HG03442 (cell line): ENCODE data around the gene NSDHL.
A peak's percentile ranks its signal among the peaks of the same experiment; 100 is the strongest.
"Not testable (repeated sequence)": the region's sequence is repeated elsewhere in the genome, so short reads cannot be mapped to it uniquely, and the experiment has no call there.

Experiments
- ATAC-seq: cut with Tn5 transposase; IDR thresholded peaks from one replicate; pipeline ENCODE4 v1.9.1; 2021; ENCODE audit warnings: mild to moderate bottlenecking, moderate library complexity; ENCODE audit not compliant: unreplicated experiment

NSDHL gene

DNA sequence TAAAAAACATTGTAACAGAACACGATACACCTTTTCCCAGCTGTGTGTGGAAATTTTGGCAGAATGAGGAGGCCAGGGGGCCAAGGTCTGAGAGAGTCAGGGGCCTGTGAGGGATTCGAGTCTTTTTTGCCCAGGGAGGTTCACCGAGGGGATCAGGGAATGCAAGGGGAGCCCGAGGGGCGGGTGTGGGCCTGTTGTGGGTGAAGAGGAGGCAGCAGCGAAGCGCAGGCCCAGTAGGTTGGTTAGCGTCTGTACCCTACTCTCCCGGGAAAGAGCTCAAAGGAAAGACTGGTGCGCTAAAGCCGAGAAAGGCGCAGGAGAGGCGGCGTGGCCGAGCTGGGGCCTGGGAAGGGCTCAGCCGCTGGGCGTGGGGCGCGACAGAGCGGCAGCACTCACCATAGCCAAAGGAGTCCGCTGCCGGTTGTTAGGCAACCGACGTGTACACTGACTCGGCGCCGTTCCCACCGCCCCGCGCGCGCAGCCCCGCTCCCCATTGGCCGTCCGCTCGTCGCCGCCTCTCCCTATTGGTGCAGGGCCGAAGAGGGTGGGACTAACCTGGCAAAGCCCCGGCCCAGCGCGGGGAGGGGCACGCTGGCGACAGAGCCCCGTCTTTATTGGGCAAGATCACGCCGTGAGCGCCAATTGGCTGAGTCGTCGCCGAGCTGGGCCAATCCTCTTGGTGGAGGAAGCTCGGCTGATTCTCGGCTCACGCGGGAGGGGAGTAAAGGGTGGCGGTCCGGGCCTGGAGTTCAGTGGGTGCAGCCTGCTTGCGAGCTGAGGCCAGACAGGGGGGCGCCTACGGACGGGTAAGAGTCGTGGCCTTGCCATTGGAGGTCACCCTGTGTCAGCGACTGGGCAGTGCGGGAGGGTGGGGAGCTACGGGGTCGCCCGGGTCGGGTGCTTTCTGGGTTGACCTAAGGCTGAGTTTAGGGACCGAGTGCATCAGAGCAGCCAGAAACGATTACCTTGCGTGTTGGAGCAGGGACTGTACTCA, at the start of gene NSDHL, which contains the start of gene CETN2:
TSS of gene NSDHL (plus strand) at position 752 of the 994 bp plus-strand sequence. CDS start 15,262 bp downstream, outside the sequence.
TSS of gene CETN2 (minus strand) at position 446 of the 994 bp plus-strand sequence. CDS start at position 399, 47 bp downstream.
- ATAC-seq, result peak; percentile 99

DNA sequence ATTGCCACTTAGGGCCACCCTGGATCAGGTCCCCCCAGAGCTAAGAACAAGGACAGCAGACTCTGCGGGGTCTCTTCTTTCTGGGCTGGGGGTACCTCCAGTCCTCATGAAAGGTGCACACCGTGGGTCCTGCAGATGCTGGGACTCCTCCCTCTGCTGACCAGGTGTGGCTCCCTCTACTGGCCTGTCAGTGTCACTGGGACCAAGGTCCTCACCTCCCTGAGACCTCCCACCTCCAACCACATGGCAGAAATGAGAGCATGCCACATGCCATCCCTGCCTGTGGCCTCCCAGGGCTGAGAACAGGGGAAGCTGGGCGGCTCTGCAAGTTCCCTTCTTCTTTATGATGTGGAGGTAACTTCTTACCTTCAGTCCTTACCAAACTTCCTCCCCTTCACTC, 43.8 kb upstream of the NSDHL start:
- ATAC-seq, result peak; percentile 84

DNA sequence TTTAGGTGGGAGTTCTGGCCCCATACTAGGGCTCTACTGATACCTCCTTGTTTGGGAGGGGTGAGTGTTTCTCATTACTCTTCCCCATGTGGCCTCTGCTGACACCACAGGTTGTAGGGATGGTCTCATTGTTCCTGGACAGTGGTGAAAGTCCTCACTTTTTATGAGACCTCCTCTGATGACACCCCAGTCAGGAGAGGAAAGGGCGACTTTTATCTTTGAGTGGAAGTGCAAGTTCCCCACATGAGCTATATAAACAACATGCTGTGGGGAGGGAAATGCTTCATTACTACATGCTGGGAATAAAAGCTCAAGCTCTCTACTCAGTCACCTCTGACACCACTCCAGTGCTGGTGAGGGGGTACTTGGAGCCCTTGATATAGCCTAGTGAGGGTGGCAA, 31.9 kb upstream of the NSDHL start:
- no peak for ATAC-seq

DNA sequence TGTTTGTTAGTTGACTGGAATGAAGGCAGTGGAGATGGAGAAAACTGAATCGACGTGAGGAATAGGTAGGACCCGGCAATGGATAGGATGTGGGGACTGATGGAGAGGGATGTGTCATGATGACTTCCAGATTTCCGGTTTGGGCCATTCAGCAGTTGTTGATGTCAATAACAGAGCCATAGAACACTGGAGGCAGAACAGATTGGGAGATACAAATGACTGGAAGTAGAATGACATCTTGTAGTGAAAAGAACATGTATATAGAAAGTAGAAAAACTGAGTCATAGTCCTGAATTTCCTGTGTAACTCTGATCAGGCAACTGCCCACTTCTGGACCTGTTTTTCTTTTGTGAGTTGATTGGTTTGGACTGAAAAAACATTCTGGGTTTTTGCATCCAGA, 24.8 kb upstream of the NSDHL start:
- ATAC-seq, result no peak

DNA sequence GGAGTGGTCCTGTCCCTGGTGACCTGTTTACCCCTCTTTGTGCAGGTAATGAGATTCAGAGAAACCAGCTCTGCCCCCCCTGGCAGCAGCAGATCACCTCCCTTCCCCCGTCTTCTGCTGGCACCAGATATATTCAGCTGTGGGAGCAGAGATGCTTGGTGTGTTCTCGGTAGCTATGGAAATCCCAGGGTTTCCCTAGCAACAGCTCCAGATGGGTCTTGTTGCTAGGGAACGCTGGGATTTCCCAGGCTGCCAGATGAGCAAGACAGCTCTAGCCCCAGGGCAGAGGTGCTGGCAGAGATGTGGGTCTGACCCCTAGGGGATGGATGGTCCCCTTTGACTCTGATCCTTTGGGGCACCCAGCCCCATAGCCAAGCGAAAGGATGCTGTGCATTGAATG, 20.5 kb upstream of the NSDHL start:
- no peak for ATAC-seq

DNA sequence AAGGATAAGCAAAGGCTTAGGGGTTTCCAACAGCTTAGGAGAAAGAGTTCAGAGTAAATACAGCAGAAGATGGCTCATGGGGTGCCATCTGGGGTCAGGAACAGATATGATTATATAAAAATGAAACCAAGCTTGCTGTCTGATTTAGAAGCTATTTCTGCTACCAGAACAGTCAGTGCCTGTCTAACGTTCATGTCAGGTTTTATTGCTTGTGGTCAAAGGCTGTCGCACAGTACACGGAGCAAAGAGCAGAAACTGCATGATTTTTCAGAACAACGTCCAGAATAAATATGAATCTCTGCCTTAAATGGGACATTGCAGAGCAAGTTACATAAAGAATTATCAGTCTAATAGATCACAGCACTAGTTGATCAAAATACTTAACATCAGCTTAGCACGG, 17.7 kb upstream of the NSDHL start:
- no peak for ATAC-seq

DNA sequence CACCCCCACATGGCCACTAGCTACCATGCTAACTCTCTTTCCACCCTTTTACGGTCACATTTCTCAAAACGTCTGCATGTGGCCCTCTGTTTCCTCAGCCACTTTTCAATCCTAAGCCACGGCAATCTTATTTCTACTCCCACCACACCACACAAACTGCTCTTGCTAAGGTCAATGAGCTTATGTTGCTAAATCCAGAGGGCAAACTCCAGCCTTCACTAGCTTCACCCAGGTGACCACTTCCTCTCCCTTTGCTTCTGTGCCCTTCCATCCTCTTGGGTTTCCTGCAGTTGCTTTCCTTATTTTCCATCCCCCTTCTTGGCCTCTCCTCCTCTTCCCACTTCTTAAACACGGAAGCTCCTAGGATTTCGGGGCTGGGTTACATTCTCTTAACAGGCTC, 16.8 kb upstream of the NSDHL start:
- no peak for ATAC-seq

DNA sequence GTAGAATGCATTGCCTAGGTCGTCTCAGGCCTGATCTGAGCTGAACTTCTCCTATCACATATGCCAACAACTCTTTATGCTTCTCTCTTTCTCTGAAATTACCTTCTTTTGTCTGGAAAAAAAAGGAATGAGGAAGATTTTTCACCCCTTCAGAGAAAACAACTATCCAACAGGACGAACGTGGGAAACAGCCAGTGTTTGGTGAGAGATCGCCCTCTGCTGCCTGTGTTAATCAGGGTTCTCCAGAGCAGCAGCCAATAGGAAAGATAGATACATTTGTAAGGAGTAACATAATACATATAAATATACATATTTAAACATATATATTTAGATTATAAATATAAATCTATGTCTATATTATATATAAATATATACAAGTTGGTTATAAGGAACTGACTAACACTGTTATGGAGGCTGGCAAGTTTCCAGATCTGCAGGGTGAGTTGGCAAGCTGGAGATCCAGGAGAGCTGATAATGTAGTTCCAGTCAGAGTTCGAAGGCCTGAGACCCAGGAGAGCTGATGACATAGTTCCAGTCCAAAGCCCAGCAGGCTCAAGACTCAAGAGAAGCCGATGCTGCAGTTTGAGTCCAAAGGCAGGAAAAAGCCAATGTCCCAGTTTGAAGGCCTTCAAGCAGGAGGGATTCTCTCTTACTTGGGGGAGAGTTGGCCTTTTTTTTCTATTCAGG, 13.6 kb upstream of the NSDHL start:
- no peak for ATAC-seq

DNA sequence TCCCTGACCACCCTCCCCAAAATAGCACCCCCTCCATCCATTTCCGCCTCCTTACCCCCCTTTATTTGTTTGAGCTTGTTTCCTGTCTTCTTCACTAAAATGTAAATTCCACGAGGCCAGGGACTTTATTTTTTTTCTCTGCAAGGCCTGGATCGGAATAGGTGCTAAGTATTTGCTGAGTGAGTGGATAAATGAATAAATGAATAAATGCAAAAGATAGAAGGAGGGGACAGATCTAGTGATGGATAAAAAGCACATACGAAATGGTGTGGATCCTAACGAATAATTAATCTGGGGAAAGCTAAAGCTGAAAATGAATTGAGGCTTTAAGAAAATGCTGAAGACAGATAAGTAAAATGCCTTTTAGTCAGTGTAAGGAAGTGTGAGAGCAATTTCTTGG, 12.5 kb upstream of the NSDHL start:
- ATAC-seq, result no peak

DNA sequence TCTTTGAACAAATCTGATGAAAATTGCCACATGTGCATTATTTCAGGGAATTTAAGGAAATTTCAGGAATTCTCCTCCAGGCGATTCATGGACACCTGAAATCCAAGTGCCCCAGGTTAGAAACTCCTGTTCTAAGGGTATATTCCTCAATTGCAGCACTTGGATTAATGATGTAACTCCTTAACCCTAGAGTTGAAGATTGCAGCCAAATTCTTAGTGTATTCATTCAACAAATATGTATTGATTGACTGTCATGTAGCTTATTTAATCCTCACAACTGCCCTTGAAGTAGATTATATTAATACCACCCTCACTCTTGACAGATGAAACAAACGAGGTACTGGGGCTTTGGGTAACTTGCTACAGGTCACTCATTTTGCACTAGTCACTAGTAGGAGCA, 11.6 kb upstream of the NSDHL start:
- no peak for ATAC-seq

DNA sequence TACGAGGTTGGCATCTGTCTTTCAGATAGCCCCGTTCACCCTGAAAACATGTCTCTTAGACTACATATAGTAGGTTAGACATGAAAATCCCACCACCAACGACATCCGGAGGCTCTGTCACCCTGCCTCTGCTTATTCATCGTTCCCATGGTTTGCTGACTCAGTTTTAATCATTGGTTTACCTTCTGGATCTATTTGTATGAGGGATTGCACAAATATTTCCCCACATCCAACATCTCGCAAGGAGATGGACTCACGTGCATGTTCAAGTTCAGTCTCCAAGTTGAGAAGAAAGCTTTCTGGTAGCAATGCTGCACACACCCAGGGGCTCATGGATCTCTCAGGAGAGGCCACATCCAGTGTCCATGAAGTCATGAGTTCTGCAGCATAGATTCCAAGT, 11.1 kb upstream of the NSDHL start:
- no peak for ATAC-seq

DNA sequence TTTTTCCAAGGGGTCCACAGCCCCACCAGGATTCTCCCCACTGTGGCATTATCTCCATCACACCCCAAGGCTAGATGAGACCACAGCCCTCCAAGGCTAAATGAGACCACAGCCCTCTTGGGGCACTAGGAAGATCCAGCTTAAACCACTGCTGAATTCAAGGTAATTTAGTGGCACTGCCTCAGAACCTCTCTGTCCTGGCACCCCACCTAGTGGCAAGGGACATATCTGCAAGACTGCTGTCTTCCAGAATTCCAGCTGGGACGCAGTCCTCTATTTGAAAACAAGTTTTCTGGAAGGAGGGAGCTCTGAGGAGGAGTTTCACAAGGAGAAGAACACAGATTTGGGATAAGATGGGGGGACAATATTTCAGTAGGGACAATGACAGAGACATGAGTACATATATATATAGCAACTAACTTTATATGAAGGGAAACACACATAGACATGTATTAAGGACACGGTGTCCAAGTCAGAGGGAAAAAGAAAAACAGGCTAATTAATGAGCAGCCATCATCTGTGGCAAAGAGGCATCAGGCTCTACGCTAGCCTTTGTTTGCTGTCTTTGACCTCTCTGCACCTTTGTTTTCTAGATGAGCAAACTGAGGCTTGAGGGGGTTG, 9.6 kb upstream of the NSDHL start:
- ATAC-seq, result no peak

DNA sequence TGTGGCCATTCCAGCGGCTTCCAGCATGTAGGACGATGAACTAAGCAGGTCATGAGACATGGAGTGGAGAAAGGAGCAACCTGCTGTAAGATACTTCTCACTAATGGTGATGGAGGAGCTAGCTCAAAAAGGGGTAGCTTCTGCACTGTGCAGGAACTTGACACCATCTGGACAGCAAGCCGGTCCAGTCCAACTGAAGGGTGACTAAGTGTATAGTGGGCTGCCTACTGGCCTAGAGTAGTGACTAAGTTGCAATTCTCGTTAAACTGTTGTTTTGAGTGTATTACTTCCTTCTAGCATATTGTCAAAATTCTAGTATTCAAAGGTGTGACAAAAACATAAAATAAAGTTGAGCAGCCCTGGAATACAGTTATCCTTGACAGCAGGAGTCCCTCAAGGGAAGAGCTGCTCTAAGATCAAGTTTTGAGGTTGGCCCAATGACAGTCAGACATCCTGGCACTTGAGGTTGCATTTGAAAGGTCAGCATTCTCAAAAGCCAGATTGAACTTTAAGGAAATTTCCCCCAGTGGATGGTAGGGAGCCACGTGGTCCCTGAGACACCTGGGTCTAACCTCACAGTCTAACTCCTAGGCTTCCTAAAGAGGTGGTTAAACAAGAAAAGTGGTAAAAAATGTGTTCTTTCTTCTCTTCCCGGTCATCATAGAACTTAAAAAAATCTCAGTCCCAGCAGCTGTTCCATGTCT, 8.3 kb upstream of the NSDHL start:
- ATAC-seq, result no peak

DNA sequence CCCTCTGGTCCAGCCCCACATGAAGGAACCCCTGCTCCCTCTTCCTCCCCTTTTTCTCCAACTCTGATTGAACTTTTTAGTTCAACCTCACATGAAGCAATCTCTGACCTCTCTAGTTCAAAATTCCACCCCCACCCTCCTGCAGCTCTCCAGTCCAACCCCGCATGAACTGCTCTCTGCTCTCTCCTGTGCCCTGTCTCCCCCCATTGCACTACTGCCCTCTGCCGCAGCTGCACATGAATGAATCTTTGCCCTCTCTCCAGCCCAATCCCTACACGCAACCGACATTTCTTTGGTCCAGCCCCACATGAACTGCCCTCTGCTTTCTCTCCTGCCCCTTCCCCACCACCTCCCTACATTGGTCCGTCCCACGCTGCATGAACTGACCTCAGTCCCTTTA, 7.2 kb upstream of the NSDHL start:
- ATAC-seq, result no peak

DNA sequence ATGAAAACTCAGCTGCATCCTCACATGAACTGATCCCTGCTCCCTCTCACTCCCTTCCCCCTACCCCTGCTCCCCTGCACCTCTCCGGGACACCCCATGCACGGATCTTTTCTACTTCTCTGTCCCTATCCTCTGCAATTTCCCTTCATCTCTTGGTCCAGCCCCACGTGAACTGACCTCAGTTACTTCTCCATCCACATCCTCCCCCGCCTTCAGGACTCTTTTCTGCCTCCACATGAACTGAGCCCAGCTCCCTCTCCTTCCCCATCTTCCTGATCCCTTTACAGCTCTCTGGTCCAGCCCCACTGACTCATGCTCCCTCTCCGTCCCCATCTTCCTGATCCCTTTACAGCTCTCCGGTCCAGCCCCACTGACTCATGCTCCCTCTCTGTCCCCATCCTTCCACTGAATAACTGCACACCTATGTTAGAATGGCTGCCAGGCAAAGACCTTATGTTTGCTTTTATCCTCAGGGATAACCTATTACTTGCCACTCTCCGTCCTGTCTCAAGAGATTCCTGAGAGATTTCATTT, 6.0 kb upstream of the NSDHL start:
- no peak for ATAC-seq

DNA sequence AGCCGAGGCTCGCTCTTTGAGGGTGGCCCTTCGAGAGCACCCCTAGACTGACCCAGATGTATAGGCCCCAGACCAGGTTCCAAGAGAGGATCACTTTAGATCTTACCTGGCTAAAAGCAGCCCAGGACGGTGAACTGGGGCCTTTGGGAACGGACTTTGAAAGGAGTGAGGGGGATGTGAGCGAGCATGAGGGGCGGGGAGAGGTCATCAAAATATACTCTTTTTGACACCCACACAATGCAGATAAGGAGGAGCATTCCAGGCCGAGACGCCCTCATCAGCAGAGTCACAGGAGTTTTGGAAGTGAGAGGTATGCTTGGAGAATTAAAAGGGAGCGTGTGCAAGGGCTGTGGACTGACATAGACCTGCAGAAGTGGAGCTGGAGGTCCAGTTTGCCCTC, 528 bp downstream of the NSDHL start:
- ATAC-seq, result no peak

DNA sequence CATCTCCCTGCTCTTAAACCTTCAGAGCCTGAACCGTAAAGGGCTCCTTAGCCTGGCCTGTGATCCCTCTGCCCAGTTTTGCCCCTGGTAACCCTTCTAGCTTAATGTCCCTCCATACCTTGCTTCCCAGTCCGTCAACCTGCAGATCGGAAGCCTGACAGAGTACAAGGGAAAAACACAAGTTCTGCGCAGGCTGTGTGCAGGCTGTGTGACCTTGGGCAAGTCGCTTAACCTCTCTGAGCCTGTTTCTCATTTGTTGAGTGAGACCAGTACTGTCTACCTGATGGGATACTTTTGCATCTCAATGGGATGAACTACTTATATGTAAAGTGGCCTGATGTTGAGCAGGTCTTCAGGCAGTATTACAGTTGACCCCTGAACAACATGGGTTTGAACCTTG, 1.7 kb downstream of the NSDHL start:
- no peak for ATAC-seq

DNA sequence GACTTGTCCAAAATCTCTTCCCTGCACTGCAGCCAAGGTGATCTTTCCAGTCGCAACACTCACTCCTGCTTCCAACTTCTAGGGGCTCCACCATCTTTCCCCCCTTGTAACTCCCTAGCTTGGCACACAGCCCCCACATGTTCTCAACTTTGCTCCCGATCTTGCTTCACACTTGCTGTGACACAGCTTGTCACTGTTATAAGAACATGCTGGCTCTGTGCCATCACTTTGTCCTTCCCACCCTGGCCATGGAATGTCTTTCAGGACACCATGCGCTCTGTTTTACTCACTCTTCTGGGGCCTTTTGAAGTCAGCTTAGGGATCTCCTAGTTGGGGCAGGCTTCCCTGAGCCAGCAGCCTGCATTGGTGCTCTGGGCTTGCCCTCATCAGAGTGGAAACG, 2.5 kb downstream of the NSDHL start:
- ATAC-seq, result no peak

DNA sequence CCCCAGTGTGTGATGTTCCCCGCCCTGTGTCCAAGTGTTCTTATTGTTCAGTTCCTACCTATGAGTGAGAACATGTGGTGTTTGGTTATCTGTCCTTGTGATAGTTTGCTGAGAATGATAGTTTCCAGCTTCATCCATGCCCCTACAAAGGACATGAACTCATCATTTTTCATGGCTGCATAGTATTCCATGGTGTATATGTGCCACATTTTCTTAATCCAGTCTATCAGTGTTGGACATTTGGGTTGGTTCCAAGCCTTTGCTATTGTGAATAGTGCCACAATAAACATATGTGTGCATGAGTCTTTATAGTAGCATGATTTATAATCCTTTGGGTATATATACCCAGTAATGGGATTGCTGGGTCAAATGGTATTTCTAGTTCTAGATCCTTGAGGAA, 4.6 kb downstream of the NSDHL start:
- ATAC-seq, result not testable (repeated sequence)

DNA sequence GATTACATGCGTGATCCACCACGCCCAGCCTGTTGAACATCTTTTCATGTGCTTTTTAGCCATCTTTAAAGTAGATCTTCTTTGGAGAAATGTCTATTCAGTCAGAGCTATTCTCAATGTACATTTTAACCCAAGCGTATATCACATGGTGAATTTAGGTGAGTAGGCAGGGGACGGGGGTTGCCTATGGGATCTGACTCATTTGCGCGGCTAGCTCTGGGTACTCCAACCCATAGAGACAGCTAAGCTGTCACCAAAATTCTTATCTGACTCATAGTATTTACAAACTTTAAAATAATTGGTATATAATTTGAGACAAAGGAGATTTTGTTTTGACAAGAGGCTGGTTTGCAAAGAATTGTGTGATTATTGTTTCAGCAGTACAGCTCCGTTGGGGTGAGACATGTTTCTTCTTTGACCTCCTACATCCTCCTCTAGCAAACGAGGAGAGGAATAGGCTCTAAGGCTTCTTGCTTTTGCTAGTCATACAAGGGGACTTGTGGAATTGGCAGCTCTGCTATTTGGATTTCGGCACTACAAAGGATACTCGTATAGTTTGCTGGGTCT, 12.0 kb downstream of the NSDHL start:
- ATAC-seq, result no peak
